SU-DHL-6 (cell line): Measurements from ENCODE around the gene RGS19.

Source experiments
- EZH2phosphoT487 ChIP-seq: fragments of 200-600 bp; sonication (generic), shearing (Covaris generic); conservative IDR thresholded peaks from 2 replicates; pipeline ENCODE4 v1.6.1; 2018; ENCODE audit warnings: mild to moderate bottlenecking, antibody characterized with exemption, low read length, moderate library complexity, mixed read lengths
- TF ChIP-seq, protein P1 (sequence below): fragments of 200-600 bp; sonication (generic); IDR thresholded peaks from one replicate; pipeline ENCODE4 v1.5.1; 2017; ENCODE audit warnings: antibody characterized with exemption, mild to moderate bottlenecking, low read length, moderate library complexity; ENCODE audit not compliant: insufficient read depth, poor library complexity, severe bottlenecking

- TF ChIP-seq, protein P1, sequence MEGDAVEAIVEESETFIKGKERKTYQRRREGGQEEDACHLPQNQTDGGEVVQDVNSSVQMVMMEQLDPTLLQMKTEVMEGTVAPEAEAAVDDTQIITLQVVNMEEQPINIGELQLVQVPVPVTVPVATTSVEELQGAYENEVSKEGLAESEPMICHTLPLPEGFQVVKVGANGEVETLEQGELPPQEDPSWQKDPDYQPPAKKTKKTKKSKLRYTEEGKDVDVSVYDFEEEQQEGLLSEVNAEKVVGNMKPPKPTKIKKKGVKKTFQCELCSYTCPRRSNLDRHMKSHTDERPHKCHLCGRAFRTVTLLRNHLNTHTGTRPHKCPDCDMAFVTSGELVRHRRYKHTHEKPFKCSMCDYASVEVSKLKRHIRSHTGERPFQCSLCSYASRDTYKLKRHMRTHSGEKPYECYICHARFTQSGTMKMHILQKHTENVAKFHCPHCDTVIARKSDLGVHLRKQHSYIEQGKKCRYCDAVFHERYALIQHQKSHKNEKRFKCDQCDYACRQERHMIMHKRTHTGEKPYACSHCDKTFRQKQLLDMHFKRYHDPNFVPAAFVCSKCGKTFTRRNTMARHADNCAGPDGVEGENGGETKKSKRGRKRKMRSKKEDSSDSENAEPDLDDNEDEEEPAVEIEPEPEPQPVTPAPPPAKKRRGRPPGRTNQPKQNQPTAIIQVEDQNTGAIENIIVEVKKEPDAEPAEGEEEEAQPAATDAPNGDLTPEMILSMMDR = no peak
- TF ChIP-seq EZH2phosphoT487 = no peak
These were observed 6.7 kb downstream of the RGS19 start for GRCh38 chr20:64072498-64073063.
